Camera-type eye (tissue), 1 donor: ENCODE results near the gene DNAJC22. TPM values are rescaled to one million over a fixed set of nuclear protein-coding genes. Genes with fewer than 3 reads are reported as not detected.

Source experiments
- total RNA-seq: library from RNA; depleted of rRNA; stranded (reverse); fragments of >200 nt; gene quantifications from one replicate; pipeline ENCODE4 v1.2.3, GENCODE V29; 2014

The DNAJC22 gene
- 1.4 TPM for total RNA-seq

GRCh38 chr12:49346659-49347310, at the start of gene DNAJC22:
DNAJC22 (plus strand) TSS chr12:49346888; CDS start chr12:49348873, 1,985 bp downstream.

GRCh38 chr12:49322708-49323523, 23.8 kb upstream of the DNAJC22 start, which contains the start of gene TROAP:
TROAP (plus strand) TSS chr12:49323255; CDS start chr12:49323609, 354 bp downstream.

GRCh38 chr12:49336645-49337584, 9.8 kb upstream of the DNAJC22 start, which contains the start of gene C1QL4:
C1QL4 (minus strand) TSS chr12:49337188; CDS start chr12:49336477, 711 bp downstream.

GRCh38 chr12:49367381-49368239, 20.9 kb downstream of the DNAJC22 start, which contains the start of gene SPATS2:
SPATS2 (plus strand) TSS chr12:49367462; CDS start chr12:49461013, 93,551 bp downstream.

Other genes starting within 250 kb of the DNAJC22 start
- 77.6 TPM for gene LMBR1L, start 236.0 kb upstream of the DNAJC22 start, total RNA-seq
- gene TUBA1B, start 215.5 kb upstream of the DNAJC22 start, total RNA-seq = 786 TPM
- gene TUBA1A, start 157.8 kb upstream of the DNAJC22 start, total RNA-seq = 1,127 TPM
- gene TUBA1C, start 81.8 kb upstream of the DNAJC22 start, total RNA-seq = 76.0 TPM
- 18.9 TPM for gene PRPH, start 51.7 kb upstream of the DNAJC22 start, total RNA-seq
- 6.2 TPM for gene TROAP, start 23.6 kb upstream of the DNAJC22 start, total RNA-seq
- 0.55 TPM for gene C1QL4, start 9.7 kb upstream of the DNAJC22 start, total RNA-seq
- 44.1 TPM for gene SPATS2, start 20.6 kb downstream of the DNAJC22 start, total RNA-seq
- 0.93 TPM for gene KCNH3, start 192.1 kb downstream of the DNAJC22 start, total RNA-seq
- 53.1 TPM for gene MCRS1, start 221.3 kb downstream of the DNAJC22 start, total RNA-seq